Stimulated activated CD4-positive, alpha-beta T cell treated with anti-CD3 and anti-CD28 coated beads, Interleukin-1b, Interleukin-23, amount 100 ng/mL, for 48 hours (primary cell): ENCODE measurements around the gene ZMAT5.
"Not testable (repeated sequence)": the region's sequence is repeated elsewhere in the genome, so short reads cannot be mapped to it uniquely, and the experiment has no call there.

Source experiments
- DNase-seq: peaks from one replicate; pipeline ENCODE4 v3.0.0-alpha.2; 2020

The ZMAT5 gene

DNA sequence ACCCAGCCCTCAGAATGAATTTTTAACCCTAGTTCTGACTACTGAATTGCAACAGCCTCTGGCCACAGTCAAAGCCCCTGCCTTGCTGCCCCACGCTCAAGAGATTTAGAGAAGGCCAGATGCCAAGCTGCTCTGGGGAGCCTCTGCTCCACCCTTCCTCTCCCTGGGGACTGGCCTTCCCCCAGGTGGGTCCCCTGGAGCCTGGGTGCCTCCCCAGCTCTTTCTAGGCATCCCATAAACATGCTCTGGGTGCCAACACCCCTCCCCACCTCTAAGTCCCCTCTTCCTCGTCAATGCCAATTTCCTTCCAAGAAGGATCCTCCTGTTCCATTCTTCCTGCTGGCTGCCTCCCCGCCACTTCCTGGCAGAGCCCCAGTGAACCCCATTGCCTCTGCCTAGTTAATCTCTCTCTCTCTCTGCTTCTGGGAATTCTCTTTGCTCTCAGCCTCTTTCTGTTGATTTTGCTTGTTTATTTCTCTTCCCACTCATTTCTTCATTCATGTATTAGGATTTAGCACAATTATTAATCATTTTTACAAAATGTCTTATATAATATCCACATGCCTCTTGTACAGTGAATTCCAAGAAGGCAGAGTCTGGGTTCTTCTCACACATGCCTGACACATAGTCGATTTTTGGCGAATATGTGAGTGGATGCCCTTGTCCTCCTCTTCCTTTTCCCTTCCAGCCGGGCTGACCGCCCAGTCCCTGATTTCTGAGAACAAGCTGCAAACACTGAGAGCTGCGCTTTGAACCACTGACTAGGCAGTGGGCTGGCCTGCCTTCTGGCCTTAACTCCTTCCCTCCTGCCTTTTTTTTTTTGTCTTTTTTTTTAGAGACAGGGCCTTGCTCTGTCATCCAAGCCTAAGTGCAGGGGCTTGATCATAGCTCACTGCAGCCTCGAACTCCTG is 17.9 kb upstream of the ZMAT5 start:
- DNase-seq: no peak

DNA sequence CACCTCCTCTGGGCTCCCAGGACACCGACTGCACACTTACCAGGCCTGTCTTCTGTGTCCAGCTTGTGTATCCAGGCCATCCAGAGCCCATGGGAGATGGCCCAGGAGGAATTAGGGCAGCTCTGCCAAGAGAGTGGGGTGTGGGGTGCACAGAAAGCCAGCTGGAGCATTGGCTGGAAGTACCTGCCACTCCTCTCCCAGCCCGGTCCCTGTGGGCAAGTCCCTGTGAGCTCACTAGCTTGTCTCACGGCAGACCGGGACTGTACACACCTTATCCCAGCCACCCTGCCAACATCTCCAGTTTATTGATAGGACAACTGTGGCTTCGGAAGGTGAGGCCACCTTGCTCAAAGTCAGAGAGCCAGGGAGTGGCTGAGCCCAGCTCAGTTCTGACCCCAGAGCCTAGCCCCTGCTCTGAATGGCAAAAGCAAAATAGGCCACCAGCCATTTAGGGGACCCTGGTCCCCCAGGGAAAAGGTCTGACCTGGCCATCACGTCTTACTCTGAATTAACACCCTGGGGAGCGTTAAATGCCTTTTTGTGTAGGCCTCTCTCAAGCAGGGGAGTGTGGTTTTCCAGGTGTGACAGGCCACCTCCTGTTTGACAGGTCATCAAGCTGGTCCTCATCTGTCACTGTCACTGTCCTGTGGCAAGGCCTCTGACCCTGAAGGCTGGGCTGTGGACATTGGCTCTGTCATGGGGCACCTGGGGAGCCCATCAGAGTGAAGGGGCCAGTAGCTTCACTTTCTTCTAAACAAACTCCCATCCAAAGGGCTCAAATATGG is 15.4 kb upstream of the ZMAT5 start:
- no peak for DNase-seq

DNA sequence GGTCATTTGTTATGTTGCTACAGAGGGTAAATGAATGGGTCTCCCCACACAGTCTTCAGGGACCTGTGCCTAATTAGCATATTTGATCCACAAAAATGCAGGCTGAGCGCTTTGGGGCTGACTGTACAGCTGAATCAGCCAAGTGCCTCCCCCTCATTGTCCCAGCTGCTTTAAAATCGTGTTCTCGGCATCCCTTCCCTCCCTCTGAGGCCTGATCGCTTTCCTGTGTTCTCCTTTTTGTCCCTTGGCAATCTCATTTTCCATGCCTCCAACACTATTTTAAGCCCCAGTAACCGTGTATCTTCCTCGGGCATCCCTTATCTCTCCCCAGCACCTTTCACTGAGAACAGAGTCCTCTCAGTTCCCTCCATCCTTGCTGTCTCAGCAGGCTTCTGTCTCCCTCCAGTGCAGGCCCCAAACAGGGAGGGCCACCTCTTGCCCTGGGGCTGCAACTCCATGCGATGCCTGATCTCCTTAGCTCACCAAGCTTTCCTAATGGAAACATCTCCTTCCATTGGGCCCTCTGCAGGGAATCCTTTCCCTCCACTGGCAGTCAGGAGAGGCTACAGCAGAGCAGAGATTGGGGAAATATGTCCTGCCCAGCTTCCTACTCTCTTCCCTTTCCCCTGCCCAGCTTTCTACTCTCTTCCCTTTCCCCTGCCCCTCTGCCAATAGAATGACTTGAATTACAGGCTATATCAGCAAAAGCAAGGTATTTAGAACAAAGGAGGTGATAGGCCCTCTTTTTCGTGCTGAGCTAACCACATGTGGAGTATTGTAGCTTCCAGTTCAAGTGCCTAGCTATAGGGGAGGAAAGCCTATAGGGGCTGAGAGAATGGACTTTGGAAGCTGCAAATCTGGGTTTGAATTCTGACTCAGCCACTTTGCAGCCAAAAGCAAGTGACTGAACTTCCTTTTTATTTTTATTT is 14.2 kb upstream of the ZMAT5 start:
- no peak for DNase-seq

DNA sequence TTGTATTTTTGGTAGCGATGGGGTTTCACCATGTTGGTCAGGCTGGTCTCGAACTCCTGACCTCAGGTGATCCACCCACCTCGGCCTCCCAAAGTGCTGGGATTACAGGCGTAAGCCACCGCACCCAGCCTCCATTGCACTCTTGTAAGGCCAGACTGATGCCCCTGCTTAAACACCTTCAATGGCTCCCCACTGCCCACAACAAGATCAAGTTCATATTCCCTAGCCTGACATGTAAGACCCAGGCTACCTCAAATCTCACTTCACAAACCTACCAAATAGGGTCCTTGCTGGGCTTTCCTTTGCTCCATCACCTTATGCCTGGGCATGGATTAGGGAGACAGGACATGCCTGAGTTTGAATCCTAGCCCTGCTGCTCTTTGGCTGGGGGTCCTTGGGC is 13.4 kb upstream of the ZMAT5 start:
- no peak for DNase-seq

DNA sequence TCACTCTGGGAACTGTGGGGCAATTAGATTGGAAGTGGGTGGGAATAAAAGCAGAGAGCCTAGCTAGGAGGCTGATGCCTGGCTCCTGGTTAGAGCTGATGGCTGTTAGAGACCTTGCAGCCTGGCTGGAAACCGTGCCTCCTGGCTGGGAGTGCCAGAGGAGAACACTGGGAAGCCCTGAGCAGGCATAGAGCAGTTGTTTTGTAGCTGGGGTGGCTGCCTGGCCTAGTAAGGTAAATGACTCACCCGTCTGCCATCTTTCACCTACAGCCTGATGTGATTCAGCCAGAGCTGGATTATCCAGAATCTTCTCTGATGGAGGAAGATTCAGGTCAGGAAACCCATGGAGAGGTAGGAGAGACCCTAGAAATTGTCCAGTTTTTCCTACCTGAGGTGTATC is 6.4 kb upstream of the ZMAT5 start:
- no peak for DNase-seq

DNA sequence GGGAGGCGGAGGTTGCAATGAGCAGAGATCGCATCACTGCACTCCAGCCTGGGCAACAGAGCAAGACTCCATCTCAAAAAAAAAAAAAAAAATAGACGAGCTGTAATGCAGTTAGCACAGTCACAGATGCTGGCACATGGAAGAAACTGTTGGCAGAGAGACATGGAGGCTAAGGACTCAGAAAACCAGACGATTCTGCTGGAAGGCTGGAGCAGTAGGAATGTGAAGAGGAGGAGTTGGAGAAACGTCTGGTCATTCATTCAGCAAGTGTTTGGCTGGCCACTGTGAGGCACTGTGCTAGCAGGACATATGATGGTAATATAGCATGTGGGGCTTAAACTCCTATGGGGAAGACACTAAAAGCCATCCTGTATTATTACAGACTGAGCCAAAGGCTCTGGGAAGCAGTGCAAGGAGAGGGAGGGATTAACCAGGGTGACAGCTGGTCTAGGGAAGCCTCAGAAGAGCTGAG is 5.4 kb upstream of the ZMAT5 start:
- DNase-seq: no peak

DNA sequence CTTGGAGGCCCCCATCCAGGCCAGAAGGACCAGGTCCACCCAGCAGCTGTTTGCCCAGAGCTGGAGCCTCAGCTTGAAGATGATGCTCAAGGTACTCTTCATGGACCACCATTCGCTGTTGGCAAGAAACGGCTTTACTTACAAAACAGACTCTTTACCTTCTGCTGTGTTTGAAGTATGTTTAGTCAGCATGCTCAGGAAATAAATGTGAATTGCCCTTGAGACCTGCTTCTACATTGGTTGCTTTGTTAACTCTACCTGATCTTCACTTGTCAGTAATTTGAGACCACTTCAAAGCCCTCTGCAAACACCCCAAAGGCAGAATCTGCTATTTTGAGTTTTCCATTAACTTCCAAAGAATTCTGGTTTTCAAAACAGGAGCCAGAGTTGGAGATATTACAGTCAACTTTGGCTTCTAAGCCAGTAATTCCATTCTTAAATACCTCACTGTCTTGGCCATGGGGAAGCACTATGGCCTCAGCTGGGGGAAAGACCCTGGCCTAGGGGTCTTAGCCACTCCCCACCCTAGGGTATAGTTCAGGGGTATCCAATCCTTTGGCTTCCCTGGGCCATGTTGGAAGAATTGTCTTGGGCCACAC is 3.0 kb upstream of the ZMAT5 start:
- no peak for DNase-seq

DNA sequence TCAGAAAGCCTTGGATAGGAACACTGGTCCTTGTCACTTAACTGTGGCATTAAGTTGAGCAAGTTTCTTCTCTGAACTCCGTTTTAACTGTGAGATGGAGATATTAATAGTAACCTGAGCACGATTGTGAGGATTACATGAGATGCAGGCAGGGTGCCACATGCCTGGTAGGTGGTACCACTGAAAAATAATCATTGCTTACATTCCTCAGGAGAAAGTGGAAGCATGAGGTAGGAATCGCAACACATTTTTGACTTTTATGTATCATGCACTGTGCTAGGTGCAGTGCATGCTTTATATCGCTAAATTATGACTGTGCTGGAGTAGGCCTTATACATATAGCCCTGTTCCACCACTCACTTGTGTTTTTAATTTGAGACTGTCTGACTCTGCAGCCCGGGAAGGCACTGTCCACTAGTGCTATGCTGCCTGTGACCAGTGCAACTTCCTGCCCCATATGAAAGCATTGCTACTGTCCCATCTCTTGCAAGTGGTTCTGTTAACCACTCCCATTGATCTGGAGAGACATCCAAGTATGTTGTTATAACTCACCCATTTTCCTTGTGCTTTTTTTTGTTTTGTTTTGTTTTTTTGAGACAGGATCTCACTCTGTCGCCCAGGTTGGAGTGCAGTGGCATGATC is 1.4 kb upstream of the ZMAT5 start:
- no peak for DNase-seq

DNA sequence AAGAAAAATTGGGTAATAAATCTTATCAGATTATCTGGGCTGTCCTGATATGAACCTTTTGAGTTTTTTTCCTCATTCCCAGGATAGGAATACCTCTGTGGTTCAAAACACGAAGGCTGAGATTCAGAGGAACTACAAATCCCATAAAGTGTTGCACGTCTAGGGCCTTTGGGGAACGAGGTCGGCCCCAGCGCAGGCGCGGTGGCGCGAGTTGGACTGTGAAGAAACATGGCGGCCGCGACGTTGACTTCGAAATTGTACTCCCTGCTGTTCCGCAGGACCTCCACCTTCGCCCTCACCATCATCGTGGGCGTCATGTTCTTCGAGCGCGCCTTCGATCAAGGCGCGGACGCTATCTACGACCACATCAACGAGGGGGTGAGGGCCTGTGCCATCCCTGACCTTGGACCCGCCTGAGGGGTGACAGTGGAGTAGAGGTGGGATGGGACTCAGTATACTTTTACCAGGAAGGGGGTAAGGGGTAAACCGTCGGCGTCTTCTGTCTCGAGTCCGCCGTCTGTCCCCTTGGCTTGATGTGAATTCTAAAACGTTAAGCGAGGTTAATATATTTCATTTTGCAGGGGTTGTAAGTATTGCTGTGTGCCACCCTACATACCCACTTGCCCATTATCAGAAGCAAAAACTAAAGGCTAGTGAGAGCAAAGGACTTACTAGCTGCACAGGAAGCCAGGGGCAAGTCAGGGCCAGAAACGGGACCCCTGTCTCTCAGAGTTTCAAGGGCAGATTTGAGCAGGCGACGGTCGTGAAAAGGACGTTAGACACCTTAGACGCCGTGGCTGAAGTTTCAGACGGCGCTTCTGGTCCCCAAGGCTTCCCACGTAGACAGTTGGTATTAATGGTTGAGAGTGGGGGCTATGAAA is 604 bp upstream of the ZMAT5 start, which contains the start of gene UQCR10:
Gene UQCR10, plus strand, starts transcription at position 199 of the 881 bp plus-strand sequence. Its CDS starts 30 bp downstream, at position 229.
- DNase-seq: peak; percentile 94

DNA sequence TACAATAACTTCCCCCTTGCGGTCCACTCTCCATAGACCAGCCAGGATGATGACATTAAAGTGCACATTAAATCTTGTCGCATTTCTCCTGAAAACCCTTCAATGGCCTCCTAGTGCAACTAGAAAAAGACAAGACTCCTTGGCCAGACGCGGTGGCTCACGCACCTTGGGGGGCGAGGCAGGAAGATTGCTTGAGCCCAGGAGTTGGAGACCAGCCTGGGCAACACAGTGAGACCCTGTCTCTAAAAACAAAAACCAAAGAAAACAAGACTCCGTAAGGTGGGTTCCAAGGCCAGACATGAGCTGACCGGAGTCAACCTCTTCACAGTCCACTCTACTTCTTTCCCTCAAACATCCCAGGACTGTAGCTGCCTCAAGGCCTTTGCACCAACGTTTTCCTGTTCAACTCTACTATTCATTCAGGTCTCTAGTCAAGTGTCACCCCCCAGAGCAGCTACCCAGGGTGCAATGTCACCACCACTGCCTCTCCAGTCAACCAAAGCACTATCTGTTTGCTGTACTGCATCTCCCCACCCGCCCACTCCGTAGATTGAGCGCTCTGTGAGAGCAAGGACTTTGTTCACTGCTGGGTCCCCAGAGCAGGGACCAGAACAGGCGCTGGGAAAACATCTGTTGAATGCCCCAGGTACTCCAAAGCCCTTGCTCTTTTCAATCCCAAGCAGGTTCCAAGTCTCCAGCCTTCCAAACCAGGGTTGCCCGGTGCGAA is 739 bp downstream of the ZMAT5 start:
- DNase-seq: peak; percentile 31

DNA sequence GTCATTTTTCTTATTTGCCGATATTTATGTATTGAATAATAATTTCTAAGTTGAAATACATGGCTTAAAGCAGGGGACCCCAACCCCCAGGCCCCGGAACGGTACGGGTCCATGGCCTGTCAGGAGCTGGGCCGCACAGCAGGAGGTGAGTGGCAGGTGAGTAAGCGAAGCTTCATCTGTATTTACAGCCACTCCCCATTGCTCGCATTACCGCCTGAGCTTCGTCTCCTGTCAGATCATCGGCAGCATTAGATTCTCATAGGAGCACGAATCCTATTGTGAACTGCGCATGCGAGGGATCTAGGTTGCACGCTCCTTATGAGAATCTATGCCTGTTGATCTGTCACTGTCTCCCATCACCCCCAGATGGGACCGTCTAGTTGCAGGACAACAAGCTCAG is 4.5 kb downstream of the ZMAT5 start:
- DNase-seq: no peak

DNA sequence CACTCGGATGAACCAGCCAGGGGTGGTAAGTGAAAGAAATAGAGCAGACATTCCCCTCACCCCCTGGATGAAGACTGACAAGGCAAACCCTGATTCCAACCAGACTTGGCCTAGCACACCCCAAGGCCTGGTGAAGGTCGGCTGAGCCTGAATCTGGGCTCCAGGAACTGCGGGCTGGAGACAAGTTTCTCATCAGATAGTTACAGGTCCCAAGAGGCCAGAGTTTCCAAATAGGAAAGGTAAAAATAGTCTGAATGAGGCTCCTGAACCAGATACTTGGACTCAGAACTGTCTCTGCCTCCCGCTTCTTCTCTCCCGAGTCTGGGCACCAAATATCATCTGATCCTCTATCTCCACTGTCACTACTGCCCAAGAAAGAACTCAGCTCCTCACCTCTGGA is 7.8 kb downstream of the ZMAT5 start:
- no peak for DNase-seq

DNA sequence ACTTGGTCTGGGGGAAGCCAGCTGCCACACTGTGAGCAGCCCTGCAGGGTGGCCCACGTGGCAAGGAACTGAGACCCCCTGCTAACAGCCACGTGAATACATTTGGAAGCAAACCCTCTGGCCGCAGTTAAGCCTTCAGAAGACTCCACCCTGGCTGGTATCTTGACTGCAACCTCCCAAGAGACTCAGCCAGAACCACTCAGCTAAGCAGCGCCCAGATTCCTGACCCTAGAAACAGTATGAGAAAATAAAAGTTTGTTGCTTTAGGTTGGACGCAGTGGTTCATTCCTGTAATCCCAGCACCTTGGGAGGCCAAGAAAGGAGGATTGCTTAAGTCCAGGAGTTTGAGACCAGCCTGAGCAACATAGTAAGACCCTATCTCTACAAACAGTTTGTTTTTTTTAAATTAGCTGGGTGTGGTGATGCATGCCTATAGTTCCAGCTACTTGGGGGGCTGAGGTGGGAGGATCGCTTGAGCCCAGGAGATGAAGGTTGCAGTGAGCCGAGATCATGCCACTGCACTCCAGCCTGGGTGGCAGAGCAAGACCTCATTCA is 8.7 kb downstream of the ZMAT5 start:
- no peak for DNase-seq

DNA sequence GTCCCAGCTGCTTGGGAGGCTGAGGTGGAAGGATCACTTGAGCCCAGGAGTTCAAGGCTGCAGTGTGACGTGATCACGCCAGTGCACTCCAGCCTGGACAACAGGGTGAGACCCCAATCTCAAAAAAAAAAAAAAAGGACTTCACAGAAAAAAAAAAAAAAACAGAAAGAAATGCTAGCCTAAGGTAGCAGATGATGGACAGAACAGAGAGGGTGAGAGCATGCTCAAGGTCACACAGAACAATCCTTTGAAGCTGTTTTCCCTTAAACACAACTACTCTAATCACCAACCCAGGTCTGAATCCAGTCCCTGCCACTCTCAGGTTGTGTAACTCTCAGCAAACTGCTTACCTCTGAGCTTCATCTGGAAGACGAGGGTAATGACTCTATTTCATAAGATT is 9.7 kb downstream of the ZMAT5 start:
- DNase-seq: no peak

DNA sequence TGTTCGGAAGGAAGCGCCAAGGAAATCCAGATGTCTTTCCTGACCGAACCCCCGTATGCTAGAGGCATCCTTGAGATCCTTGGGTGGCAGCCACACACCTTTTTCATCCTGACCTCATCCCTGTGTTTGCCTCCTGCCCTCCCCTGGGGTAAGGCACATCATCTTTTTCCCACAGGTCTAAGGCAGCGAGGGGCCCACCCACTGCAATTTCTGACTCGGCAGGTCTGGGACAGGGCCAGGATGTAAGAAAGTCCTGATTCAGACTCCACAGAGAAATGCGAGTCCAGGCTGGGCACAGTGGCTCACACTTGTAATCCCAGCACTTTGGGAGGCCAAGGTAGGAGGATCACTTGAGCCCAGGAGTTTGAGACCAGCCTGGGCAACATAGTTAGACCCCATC is 10.5 kb downstream of the ZMAT5 start:
- no peak for DNase-seq

DNA sequence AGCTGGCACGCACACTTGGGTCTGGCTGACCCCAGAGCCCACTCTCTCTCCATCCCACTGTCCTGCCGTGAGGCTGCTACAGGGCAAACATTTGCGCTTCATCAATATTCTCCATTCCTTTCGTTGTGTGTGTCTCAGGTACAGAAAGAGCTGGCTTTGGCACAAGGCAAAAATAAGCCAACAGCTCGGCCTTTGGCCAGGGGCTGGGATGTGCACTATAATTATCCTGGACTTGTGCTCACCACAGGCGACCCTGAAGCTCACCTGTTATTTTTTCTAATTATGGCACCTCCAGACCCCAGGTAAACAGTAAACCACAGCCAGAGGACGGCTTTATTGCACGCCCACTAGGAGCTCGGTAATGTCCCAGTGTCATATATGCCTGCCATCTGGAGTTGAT is 10.9 kb downstream of the ZMAT5 start:
- DNase-seq: no peak

DNA sequence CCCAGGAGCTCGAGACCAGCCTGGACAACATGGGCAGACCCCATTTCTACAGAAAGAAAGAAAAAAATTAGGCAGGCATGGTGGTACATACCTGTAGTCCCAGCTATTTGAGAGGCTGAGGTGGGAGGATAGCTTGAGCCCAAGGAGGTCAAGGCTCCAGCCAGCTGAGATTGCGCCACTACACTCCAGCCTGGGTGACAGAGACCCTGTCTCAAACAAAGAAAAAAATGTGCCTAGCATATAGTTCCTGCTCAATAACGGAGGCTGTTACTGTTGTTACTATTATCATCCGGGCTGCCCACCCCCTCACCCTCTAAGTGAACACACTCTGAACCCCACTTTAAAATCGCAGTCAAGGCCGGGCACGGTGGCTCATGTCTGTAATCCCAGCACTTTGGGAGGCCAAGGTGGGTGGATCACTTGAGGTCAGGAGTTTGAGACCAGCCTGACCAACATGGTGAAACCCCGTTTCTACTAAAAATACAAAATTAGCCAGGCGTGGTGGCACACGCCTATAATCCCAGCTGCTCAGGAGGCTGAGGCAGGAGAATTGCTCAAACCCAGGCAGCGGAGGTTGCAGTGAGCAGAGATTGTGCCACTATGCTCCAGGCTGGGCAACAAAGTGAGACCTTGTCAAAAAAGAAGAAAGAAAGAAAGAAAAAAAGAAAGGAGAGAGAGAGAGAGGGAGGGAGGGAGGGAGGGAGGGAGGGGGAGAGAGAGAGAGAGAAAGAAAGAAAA is 12.0 kb downstream of the ZMAT5 start:
- not testable (repeated sequence) for DNase-seq

DNA sequence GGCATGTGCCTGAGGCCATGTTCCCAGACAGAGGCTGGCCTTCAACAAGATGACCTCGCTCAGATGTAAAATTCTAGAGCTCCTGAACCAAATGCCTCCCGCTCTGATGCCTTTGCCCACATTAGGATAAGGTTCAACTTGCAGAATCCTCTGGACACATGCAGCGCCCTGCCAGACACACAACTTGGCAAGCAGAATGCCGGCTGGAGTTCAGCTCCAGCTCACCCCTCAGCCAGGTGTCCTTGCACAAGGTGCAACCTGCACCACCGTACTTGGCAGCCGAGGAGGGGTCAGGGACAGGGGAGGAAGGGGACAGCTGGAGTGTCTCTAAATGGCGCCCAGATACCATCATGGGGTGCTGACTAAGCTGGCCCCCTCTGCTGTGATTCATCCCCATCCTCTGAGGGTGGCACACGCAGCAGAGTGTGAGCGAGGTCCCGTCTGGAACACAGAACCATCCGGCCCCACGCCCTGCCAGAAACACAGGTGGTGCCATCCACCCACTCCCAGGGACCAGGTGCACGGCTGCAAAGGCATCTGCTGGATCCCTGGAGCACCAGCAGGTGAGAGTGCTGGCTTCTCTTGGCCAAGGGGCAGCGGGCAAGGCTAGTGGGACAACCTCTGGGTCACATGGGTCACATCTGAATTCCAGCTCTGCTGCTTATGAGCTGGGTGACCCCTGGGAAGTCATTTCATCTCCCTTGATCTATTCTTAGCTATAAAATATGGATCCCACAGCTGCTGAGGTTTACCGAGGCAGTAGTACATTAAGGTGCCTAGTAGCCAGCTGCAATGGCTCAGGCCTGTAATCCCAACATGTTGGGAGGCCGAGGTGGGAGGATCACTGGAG is 12.8 kb downstream of the ZMAT5 start:
- no peak for DNase-seq
